Activated CD8-positive, alpha-beta memory T cell treated with anti-CD3 and anti-CD28 coated beads, Interleukin-2, amount 50 U/mL, for 24 hours (primary cell): ENCODE results near the gene SPG11.
"Not testable (repeated sequence)": the region's sequence is repeated elsewhere in the genome, so short reads cannot be mapped to it uniquely, and the experiment has no call there.

ENCODE experiments used
- DNase-seq: peaks from one replicate; pipeline ENCODE4 v3.0.0-alpha.2; 2020; ENCODE audit errors: extremely low read depth

SPG11 gene

DNA sequence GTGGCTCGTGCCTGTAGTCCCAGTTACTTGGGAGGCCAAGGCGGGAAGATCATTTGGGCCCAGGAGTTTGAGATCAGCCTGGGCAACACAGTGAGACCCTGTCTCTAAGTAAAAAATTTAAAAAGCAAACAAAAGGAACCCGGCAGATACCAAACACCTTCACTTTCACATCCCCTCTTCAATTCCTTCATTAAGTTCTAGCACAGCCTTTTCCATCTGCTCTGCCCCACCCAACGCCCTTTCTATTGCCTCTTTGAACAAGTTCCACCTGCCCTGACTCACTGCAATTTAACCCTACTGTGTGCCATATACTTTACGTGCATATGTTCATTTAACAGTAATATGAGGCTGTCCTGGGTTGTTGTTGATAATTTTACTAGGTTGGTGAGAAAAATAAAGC lies 12.4 kb upstream of the SPG11 start:
- DNase-seq: no peak

DNA sequence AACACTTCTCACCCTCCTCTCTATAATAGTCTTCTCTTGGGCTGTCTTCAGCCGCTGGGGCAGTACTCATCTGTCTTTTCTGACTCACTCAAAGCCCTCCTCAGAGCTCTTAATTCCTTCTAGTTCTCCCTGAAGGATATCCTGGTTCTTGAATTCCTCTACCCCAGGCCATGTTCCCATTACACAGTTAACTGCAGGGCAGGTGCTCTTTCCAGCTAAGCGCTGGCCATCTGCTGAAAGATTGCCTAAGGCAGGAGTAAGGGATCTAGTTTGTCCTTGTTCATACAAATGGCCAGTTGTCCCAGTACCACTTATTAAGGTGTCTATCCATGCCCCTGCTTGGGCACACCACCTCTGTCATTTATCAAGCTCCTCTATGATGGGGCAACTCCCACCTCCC lies 10.2 kb upstream of the SPG11 start:
- no peak for DNase-seq

DNA sequence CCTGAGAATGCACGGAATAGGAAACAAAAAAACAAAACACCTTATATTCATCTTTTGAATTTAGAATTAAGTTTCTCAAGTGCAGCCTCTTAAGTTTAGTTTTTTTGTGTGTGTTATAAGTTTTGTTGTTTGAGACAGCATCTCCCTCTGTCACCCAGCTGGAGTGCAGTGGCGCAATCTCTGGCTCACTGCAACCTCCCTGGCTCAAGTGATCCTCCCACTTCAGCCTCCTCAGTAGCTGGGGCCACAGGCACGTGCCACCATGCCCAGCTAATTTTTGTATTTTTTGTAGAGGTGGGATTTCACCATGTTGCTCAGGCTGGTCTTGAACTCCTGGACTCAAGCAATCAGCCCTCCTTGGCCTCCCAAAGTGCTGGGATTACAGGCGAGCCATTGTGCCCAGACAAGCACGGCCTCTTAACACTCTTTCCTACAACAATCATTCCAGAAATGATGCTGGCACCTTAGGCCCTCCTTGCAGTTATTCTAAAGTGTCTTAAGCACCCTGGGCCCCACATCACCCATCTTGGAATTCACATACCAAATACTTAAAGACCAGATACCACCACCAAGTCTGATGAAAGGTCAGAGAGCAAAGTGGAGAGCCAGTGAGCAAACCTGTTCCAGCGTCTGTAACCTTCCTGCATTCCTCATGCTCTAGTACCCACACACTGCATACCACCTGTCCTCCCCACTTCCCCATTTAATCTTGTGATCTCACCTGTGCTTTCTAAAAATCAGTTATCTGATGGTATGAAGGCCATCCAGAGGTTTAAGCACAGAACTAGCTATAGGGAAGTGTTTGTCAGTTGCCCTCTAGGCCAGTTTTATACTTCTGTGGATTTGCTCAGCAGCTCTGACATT lies 6.9 kb upstream of the SPG11 start:
- DNase-seq: no peak

DNA sequence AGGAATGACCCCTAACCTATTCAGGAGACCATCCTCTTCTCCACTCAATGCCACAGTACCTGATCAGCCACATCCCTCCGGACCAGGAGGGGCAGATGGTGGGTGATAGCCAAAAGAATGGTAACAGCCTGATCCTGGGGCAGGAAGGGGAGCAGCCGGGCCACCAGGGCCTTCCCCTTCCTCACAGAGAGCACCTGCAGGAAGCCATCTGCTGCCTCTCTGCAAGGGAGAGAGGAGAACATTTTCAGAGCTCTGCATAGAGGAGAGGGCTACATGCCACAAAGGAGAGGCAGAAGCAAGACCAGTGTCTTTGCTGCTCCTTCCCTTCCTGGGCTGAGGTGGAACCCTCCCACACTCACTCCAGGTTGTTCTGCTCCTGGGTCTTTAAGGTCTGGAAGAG lies 5.5 kb upstream of the SPG11 start:
- no peak for DNase-seq

DNA sequence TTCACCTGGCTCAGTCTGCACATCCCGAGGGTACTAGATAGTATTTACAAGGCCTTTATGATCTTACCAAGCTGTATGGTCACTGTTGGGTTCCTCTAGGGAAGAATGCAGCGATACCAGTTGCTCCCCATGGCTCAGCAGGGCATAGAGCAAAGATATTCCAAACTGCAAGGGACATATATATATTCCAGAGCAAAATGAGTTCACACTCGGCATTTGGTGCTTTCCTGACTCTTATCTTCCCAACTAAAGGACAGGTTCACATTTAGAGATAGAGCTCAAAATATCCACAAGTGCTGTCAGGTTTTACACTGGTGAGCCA lies 3.5 kb upstream of the SPG11 start:
- no peak for DNase-seq

DNA sequence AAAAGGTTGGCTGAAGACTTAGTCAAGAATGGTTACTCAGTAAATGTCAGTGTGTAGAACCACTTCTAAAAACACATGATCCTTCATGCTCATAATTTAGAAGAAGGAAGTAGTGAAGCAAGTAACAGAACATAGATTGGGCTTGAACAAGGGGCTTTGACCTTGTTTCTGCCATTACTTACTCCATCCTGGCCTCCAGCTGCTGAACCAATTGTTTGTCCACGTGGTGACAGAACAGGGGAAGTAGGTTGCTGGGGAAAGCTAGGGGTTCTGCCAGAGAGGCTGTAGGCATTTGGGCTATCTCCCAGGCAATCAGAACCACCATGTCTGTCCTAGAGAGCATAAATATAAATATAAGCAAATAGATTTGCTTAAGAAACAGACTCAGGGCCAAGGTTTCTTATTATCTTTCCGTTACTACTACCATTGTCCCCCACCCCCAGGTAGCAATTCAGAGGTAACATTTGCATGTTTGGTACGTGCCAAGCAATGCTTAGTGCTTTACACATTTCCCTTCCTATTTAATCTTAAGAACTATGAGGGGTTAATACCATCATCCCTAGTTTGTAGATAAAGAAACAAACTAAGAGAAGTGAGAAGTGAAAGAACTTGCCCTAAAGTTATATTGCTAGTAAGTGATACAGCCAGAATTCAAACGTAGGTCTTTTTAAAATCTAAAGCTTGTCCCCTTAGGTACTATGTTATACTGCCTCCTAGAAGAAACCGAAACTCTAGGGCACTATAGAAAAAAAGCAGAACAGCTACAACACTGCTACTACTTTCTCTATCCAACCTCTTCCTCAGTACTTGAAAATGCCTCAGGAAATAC lies 3.0 kb upstream of the SPG11 start:
- no peak for DNase-seq

DNA sequence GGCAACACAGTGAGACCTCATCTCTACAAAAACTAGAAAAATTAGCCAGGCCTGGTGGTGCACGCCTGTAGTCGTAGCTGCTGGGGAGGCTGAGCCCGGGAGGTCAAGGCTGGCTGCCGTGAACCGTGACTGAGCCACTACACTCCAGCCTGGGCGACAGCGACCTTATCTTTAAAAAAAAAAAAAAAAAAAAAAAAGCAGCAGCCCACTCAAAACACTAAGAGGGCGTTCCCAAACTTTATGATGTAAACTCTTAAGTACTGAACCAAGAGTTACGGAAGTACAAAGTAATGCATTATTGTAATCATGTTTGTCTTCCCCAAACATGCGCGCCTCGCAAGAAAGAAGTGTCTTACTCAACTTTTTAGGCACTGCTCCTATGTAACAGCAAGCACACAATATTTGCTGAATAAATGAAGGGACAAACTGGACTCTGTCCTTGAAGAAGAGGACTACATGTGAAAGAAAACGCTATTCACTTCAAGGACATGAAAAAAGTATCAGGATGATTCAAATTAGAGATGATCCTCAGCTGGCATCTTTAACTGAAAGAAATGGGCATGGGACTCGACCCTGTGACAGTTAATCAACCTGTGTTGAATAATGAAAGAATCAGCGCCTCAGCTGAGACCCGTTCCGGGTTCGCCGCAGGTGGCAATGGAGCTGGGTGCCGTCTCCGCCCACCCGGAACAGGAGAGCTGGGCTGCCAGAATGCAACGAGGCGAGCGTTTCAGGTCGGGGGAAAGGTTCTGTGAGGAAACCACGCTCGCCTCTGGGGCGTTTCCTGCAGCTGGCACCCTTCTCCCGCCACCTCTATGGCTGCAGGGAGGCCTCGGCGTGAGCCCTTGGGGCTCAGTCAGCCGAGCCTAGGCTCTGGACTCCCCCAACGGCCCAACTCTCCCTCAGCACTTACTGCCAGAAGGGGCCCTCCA lies 718 bp downstream of the SPG11 start:
- peak; percentile 60 for DNase-seq

DNA sequence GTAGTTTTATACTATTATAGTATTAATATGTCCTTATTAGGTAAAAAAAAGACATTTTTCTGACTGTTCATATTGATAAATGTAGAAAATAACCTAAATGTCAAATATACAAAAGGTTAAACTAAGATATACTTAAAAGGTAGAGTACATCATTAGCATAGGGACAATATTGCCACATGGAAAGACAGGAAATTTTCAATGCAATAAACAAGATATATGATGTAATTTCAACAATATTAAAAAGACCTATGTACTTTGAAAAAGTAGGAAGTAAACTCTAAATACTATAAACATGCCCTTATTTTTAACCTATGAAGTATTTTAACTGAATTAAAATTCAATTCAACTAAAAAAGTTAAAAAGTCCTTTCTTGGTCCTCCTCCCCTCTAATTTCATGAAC lies 1.9 kb downstream of the SPG11 start:
- no peak for DNase-seq

DNA sequence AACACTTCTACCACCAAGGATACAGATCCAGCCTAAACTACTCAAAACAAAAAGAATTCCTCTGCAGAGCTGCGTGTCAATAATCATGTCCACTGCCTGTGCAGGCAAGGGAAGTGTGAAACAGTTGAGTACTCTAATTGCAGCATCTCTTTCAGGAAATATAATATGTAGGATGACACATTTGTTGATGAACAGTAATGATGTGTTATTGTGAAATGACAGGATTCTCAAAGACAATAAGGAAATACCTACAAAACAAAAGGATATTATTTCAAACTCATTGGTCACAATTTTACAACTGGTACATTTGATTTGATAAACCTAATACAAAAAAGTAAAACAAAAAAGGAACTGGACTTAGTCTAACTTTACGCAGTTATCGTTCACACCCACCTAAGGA lies 4.4 kb downstream of the SPG11 start:
- DNase-seq: no peak

DNA sequence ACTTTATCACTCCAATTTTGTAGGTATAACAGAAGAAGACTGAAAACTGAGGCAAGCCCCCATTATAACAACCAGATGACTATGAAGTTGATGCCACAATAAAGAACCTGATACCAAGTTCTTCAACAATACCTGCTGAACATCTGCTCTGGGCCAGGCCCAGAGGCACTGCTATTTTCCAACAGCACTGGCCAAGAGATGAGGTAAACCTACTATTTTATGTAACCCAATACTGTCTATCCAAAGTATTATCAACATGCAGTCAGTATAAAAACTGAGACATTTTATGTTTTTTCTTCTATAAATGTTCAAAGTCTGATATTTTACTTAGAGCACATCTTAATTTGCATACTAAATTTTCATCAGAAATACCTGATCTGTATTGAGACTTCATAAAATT lies 6.1 kb downstream of the SPG11 start:
- DNase-seq: no peak

DNA sequence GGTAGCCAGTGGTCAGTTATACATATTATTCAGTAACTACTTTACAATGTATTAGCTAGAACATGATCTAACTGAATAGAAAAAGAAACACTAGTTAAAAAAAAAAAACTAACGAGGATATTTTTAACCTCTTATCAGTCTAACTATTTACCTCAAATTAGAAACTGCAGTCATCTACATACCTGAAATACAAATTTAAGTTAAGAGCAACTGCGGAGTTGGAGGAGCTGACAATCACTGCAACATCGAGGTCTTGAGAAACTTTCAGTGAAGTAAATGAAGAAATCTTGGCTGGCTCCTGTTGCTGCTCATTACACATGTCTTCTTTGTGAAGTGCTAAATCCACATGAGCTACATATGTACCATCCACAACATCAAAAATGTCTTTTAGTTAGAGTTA lies 6.5 kb downstream of the SPG11 start:
- no peak for DNase-seq

DNA sequence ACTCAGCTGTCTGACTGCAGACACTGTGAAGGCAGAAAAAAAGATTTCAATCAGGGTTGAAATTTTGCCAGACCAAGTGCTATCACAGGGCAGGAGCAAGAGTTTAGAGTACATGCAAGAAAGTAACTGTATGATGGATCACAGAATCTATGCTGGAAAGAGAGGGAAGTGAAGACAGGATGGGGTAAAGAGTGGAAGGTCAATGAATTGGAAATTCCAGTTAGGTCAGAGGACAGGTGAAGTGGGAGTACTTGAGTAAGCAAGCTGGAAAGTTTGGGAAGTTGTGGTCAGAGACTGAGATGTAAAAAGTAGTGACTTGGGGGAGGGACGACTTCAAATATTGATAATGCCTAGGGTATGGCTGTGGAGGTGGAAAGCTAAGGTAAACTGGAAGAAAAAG lies 7.2 kb downstream of the SPG11 start:
- DNase-seq: no peak

DNA sequence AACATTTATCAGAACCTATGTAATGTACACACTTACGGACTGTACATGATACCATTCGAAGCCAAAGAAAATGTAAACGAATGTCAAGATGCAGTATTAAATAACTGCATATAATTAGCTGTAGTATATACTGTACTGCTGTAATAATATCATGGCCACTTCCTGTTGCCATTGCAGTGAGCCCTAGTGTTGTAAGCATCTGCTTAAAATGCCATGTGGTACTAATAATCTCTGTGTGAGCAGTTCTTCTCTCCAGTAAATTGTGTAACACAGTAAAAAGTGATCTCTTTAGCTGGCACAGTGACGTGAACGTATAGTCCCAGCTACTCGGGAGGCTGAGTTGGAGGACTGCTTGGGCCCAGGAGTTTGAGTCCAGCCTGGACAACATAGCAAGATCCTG lies 8.6 kb downstream of the SPG11 start:
- DNase-seq: no peak

DNA sequence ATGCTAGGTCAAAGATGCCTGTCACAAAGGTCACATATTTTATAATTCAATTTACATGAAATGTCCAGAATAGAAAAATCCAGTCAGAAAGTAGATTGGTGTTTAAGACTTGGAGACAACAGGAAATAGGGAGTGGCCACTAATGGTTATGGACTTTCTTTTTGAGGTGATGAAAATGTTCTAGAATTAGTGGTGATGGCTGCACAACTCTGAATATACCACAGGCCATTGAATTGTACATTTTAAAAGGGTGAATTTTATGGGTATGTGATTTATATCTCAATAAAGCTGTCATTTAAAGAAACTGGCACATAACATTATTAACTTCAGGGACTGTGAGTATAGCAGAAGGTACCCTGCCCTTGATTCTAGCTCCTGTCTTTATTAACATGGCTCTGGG lies 15.8 kb downstream of the SPG11 start:
- no peak for DNase-seq

DNA sequence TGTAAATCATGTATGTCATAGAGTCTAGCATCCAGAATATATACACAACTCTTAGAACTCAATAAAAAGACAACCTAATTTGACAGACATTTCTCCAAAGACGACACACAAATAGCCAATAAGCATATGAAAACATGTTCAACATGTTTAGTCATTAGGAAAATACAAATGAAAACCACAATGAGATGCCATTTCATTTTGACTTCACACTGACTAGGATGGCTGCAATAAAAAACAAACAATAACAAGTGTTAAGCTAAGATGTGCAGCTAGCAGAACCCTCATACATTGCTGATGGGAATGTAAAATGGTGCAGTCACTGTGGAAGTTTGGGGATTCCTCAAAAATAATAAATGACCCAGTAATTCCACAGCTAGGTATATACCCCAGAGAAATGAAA lies 16.4 kb downstream of the SPG11 start:
- DNase-seq: no peak

DNA sequence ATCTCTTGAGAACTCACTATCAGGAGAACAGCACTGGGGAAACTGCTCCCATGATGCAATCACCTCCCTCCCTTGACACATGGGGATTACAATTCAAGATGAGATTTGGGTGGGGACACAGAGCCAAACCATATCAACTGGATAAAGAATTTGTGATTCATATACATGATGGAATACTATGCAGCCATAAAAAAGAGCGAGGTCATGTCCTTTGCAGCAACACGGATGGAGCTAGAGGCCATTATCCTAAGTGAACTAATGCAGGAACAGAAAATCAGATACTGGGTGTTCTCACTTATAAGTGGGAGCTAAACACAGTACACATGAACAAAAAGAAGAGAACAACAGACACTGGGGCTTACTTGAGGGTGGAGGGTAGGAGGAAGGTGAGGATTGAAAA lies 17.0 kb downstream of the SPG11 start:
- DNase-seq: no peak

DNA sequence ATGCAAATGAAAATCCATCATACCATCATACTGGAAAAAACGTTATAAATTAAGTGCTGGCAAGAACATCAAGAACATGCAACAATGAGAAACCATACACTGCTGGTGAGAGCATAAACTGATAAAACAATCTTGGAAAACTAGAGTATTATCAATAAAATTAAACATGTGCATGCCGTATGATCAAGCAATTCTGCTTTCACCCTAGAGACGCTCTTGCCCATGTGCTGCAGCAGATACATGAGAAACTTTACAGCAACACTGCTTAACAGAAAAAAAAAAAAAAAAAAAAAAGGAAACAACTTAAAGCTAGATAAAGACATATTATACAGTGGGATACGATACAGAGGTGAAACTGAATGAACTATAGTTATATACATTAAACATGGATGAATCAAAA lies 21.8 kb downstream of the SPG11 start:
- no peak for DNase-seq

DNA sequence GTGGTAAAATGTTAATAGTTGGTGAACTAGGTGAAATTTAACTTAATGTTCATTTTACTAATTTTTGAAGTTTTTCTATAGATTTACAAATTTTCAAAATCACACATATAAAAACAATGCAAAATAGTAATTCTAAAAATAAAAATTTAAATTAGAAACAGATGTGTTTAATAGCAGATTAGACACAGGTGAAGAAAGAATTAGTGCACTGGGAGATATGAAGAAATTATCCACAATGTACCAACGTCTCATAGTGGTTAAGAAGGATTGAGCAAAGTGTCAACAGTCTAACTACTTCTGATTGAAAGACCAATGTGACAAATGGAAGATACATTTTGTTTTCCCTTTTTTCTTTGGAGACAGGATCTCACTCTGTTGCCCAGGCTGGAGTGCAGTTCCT lies 26.5 kb downstream of the SPG11 start:
- no peak for DNase-seq

DNA sequence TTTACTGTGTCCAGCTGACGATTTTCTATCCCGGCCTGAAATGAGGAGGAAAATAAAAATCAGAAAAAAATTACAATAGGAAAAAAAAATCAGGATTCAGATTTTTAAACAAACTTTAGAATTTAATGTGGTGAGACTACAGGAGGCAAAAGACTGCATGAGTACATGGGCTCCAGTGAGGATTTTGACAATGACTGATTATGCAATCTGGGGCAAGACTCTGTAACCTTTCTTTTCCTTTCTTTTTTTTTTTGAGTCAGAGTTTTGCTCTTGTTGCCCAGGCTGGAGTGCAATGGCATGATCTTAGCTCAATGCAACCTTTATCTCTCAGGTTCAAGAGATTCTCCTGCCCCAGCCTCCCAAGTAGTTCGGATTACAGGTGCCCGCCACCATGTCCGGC lies 29.9 kb downstream of the SPG11 start:
- no peak for DNase-seq

DNA sequence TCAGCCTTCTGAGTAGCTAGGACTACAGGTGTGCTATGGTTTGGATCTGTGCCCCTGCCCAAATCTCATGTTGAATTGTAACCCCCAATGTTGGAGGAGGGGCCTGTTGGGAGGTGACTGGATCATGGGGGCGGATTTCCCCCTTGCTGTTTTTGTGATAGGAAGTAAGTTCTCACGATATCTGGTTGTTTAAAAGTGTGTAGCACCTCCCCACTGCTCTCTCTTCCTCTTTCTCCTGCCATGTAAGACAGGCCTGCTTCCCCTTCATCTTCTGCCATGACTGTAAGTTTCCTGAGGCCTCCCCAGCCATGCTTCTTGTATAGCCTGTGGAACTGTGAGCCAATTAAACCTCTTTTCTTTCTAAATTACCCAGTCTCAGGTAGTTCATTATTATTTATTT lies 38.2 kb downstream of the SPG11 start:
- not testable (repeated sequence) for DNase-seq

DNA sequence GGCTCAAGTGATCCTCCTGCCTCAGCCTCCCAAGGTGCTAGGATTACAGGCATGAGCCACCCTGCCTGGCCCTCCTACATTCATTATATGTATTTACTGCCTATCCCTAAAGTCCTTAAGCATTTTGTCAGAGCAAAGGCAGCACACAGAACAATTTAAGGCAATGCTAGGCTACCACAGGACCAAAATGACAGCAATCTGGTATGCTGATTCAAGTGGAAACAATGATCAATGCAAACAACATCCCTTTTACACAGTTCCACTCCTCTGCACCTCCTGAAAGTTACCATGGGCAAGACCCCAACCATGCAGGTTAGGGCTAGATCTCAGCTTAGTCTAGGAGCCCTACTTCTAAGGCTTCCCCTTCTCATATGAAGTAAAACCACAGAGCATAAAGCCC lies 40.3 kb downstream of the SPG11 start:
- DNase-seq: no peak

DNA sequence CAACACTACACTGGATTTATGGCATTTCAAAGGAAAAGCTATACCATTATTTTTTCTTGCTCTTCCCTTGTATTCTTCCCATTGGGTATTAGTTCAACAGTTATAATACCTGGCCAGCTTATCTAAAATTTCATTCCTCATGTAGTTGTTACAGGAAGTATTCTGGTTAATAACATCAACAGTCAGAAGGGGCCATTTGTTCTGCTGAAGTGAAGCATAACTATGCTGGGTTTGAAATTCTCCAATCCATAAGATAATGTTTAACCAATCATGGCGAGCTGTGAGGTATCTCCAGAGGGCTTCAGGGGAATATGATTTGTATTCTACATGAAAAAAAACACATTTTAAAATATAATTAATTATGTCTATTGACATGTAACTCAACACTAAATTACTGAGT lies 43.4 kb downstream of the SPG11 start:
- DNase-seq: no peak
